SKM-1 treated with dmso at 0.1 percent for 144 hours (cell line): ENCODE results near the gene FICD.
"Not testable (repeated sequence)": the region's sequence is repeated elsewhere in the genome, so short reads cannot be mapped to it uniquely, and the experiment has no call there.

Source experiments
- DNase-seq: peaks from one replicate; lab custom pipeline; 2025; ENCODE audit not compliant: unreplicated experiment; lab: John Stamatoyannopoulos, UW

Gene FICD

DNA sequence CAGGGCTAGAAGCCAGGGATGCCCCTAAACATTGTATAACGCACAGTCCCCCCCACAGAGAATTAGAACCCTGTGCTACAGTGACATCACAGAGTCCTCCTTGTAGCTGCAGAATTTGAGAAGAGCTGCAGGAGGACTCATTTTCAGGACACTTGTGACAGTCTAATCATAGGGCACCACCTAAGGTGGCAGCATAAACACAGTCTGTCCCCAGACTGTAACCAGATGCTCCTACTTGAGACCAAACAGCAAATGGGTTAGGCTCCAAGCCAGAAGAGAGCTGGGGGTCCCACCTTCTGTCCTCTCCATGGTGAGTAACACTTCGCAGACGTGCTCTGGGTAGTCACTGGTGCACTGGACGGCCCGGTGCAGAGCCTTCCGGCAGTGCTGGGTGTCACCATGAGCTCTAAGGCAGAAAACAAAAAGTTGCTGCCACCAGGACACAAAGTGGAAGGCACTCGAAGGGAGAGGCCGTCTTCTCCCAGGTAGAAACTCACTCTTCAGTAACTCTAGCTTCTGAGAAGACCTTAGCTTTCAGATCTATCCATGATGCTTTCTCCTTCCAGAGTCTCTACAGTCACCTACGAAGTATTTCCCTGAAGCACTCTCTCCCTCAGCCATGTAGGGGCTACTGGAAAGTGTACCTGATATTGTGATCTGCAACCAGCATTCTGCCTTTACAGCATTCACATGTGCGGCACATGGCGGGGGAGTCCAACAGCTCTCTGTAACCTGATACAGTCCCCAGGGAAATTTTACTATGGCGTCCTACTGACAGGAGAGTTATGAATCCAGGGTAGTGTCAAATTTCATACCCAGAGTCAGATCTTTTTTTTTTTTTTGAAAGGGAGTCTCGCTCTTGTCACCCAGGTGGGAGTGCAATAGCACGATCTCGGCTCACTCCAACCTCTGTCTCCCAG lies 17.1 kb downstream of the FICD start:
- no peak for DNase-seq

DNA sequence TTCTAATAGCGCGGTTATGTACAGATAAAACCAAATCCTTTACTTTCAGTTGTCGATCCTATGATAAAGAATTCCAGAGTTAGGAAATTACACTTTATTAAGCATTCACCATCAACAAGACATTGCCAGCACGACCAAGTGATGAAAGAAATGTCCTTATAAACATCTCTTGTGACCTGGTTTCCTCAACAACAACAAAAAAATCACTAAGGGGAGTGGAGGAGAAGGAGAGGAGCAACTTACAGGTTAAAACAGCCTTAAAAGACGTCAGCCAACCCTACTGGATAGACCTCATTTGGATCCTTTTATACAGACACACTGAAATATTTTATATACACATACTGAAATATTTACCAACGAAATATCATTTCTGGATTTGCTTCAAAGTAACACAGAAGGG lies 23.1 kb downstream of the FICD start:
- DNase-seq: no peak

DNA sequence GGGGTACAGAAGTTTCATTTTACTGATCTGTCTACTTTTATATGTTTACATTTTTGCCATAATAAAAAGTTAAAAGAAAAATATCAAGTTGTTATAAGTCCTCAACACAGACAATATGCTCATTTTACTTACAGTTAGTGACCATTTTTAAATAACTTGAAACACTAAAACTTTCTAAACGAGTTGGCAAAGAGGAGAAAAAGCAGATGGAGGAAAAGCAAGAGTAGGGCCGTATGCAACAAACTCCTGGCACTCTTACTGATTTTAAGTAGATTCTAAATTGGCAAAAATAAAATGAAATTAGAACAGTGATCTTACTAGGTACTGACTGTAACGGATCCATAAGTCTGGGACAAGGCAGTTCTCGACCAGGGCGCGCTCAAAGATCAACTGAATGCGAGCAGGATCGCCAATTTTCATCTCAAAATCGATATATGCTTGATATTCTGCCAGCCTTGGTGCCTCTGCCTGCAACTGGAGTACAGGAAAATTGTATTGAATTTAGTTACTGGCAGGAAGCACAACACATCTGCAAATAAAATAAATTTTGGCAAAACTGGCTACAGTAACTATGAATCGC lies 23.6 kb downstream of the FICD start:
- DNase-seq: no peak

DNA sequence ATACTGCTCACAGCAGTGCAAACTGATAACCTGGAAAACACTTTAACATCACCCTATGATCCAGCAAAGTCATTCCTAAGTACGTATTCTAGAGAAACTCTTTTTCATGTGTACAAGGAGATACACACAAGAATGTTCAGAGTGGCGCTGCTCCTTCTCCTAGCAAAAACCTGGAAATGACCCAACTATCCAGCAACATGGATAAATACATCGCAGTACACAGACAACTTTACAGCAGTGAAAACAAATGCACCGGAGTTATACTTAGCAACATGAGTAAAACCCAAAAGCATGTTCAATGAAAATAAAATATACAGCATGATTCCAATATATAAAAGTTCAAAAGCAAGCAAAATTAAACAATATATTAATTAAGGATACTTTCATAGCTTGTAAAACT lies 27.2 kb downstream of the FICD start:
- no peak for DNase-seq

DNA sequence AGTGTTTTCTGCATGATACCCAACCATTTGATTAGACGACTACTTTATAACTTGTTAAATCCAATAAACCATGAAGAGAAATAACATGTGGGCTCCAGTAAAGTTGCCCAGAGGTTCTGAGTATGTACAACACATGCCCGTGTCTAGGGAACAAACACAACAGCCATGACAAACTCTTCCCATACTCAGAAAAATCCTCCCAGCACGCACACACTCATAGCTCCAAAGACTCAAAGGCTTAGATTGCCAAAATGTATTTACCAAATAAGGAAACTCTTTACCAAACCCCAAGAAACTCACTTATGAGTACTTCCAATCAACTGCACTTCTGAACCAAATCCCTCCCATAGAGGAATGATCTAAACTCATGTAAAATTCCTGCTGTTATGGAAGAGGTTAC lies 28.6 kb downstream of the FICD start:
- no peak for DNase-seq

DNA sequence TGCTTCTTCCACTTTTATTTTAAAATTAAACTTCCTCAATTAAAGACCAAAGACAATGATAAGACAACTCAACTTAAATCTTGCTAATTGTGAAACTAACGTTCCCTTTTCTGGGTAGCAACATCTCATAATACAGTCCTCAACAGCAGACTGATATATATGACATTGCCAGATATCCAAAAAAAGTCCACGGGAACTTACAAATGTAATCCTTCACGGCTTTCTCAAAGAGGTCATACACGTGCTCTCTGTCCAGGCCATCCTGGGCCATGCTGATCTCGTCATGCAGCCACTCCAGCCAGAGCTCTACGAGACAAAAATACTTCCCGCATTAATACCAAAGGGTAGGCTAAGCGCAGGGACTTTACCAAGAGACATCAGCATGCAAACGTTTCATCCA lies 32.6 kb downstream of the FICD start:
- no peak for DNase-seq

DNA sequence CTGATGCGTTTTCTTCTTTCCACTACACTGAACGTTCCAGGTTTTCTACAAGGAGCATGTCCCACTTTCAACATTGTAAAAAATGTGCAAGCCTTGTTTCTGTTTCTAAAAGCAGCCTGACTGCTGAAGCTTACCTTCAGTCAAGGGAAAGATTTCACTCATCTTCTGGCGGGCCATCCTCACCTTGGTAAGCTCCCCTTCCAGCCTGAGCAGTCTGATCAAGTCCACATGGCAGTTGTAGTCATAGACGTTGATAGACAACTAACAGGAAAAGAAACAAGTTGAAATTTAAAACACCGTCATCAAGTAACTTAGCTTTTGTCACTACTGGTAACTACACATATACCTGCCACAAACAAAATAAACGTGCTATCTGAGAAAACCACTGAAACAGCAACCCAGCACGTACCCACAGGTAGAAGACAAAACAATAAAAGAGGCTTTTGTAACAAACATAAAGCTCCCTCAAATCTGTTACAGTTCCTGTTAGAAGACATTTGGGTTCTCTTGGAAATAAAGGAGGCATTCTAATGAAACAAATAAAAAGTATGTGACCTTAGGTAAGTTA lies 34.0 kb downstream of the FICD start:
- DNase-seq: no peak

DNA sequence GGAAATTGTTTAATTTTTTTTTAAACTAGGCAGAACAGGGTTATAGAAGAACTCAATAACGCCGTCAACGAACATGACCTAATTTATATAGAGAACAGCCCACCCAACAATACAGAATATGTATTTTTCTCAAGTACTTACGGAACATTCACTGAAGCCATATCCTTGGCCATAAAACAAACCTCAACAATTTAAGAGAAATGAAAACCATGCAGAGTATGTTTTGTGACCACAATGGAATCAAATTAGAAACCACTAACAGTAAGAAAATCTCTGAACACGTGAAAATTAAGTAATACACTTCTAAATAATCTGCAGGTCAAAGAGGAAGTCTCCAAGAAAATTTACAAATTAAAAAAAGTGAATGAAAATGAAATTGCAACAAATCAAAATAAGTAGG lies 36.5 kb downstream of the FICD start:
- DNase-seq: no peak

DNA sequence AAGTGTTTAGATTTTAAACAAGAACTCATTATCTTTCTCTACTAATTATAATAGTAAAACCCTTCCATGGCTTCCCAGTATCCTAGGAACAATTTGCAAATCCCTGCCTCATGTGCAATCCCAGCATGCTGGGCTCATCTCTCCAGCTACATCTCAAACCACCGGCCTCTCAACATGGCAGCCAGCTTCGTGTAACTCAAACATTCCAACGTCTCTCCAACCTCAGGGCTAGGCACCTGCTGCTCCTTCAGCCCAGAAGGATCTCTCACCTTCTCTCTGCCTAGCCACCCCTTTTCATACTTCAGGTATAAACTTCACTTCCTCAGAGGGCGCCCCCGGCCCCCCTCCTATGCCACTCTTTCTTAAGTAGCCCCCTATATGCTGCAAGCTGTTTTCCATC lies 38.7 kb downstream of the FICD start:
- DNase-seq: no peak

DNA sequence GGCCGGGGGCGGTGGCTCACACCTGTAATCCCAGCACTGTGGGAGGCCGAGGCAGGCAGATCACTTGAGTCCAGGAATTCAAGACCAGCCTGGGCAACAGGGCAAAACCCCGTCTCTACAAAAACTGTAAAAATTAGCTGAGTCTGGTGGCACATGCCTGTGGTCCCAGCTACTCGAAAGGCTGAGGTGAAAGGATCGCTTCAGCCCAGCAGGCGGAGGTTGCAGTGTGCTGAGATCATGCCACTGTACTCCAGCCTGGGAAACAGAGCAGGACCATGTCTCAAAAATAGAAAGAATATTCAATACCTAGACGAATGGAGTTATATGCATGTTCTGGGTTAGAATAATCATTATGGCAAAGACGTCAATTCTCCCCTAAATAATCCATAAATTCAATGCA lies 40.3 kb downstream of the FICD start:
- not testable (repeated sequence) for DNase-seq

DNA sequence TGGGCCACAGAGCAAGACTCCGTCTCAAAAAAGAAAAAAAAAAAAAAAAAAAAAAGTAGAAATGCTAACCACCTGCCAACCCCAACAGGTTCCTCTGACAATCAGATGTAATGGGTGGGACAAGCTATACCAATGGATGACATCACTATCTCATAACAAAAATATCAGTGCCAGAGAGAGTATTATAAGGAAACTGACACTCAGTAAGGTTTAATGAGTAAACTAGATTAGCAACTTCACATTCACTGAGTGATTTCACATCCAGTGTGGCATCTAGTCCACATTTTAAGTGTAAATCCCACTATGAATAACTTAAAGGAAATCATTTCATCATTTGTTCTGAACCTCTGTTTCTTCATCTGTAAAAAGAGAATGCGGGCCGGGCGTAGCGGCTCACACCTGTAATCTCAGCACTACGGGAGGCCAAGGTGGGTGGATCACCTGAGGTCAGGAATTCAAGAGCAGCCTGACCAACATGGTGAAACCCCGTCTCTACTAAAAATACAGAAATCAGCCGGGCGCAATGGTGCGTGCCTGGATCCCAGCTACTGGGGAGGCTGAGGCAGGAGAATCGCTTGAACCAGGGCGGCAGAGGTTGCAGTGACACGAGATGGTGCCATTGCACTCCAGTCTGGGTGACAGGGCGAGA lies 44.1 kb downstream of the FICD start:
- no peak for DNase-seq

DNA sequence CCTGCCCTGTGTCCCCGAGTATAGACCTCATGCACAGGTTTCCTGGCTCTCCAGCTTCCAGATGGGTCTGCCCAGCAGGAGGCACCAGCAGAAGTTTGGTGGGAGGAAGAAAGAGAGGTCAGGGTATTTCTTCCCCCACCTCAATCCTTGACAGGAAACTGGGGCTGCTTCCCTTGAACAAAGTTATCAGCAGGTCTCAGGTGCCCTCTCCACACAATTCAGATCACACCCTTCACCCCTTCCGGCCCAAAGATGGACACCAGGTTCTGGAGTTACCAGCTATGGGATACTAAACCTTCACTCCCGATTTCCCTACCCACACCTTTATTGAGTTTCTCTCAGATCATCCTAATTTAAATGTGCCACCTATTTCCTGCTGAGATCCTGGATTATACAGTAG lies 44.7 kb downstream of the FICD start:
- no peak for DNase-seq

DNA sequence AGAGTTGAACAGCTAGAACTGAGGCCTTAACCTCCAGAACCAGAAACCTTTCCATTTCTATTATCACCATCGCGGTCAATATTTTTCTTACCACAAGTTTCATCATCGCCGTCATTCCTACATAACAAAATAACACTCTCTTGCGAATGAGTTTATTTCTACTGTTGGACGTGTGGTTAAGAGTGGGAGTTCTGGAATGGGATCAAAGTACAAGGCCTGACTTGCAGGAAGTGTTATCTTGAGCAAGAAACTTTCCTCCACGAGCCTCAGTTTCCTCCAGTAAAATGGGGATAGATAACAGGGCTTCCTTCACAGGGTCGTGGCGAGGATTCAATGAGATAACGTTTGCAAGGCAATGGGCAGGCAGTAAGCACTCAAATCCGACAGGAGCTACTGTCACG lies 45.2 kb downstream of the FICD start:
- no peak for DNase-seq

DNA sequence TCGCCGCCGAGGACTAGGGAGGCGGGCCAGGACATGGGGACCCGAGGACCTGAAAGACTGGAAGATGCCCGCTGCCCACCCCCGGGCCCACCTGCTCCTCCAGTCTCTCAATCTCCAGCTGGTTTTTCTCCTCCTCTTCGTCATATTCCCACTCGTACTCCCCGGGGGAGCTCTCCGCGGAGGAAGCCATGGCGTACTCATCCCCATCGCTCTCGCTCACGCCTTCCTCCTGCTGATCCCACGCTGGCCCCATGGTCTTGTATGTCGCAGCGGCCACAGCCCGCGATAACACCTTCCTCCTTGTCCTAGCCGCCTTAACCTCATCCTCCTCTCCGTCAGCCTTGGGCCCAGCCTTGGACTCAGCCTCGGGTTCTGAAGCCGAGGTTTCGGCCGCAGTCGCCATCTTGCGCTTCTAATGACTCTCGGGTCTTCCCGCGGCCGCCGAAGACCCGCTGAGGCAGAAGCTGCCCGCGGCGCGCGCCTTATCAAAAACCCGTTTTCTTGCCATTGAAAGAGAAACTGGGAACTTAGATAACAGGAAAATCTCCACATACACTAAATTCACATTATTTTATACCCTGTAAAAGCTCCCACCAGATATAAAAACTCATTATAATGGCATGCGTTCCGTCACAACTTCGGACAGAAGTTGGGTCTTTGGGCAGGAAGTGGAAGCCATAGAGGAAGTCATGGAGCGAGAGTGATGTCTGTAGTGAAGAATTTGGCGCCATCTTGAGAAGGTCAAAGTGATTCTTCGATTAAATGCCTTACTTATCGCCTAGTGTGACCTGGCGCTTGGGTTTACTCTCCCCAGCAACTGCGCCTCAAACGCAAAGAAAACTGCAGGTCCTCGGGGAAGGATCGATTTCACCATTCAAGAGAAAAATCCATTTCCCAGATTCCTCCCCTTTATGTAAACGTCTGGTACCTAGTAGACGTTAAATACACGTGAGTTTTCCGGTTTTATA lies 46.0 kb downstream of the FICD start, which contains the start of gene SART3:
Gene SART3 (minus strand): TSS at position 422 of the 968 bp plus-strand sequence. CDS start 19 bp downstream, at position 403.
- DNase-seq: peak; percentile 52

DNA sequence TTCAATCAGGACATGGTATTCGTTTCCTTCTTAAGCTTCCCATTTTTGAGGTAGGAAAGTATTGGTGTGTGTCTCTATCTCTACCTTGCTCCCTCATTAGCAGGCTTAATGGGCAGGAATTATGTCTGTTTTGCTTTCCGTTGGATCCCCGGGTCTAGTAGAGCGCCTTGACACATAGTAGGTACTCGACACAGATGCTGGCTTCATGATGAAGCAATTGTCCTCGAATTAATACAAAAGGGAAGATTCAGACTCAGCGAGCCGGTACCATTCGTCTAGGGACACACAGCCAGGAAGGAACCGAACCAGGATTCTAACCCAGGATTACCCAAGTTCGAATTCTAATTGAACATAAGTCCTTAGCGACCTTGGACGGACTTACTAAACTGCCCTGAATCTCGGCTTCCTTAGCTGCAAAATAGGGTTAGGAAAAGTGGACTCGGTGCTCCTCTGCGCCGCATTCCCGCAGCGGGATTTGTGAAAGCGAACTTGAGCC lies 46.8 kb downstream of the FICD start:
- DNase-seq: peak; percentile 25

DNA sequence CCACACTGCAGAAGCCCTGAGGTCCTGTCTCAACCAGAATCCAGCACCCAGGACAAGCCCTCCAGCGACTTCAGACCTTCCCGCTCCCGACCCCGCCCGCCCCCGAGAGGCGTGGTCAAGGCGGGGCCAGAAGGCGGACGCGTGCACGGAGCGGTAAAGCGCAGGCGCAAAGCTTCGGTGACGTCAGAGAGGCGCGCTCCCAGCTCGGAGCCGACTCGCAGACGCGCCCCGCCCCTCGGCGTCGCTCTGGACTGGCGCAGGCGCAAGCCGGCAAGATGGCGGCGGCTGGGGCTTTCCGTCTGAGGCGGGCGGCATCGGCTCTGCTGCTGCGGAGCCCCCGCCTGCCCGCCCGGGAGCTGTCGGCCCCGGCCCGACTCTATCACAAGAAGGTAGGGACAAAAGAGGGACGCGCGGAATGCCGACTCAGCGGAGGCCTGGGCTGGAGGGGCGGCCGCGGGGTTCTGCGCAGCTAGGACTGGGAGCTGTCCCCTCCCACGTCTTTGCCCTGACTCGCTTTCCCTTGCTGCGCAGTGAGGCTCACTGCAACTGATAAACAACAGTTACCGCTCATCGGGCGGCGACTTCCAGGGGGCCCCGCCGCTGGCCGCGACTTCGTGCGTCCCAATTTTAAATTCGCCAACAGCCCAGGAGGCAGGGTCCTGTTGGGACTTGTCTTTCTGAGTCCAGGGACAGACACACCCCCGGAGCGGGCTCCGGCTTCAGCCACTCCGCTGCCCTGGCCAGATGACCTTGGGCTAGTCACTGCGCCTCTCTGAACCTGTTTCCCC lies 47.5 kb downstream of the FICD start, which contains the start of gene ISCU:
Gene ISCU (plus strand): TSS at position 249 of the 788 bp plus-strand sequence. CDS start 27 bp downstream, at position 276.
- peak; percentile 69 for DNase-seq

DNA sequence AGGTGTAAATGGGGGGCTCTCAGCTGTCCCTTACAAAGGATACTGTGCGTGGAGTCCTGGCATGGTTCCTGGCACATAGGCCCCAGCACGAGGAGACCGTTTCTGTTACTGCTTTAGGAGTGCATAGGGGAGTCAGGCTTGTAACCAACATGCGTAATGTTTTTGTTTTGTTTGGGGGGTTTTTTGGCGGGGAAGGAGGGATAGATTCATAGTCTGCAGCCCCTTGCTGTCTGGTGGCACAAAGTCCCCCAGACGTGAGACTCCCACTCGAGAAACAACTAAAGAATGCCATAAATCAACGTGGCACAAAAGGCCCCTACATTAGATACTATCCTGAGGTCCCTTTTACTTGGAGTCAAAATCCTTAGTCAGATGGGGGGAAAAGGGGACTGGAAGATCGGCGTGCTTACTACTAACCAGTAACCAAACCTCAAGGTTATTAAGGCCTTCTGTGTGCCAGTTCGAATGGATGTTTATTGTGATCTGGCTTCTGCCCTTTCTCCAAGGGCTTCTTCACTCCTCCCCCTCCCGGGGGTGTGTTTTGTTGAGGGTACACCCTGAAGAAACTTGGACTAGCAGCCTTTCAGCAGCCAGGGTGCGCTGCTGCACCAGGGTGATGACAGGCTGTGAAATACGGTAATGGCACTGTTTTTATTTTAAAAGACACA lies 48.2 kb downstream of the FICD start:
- peak; percentile 54 for DNase-seq

DNA sequence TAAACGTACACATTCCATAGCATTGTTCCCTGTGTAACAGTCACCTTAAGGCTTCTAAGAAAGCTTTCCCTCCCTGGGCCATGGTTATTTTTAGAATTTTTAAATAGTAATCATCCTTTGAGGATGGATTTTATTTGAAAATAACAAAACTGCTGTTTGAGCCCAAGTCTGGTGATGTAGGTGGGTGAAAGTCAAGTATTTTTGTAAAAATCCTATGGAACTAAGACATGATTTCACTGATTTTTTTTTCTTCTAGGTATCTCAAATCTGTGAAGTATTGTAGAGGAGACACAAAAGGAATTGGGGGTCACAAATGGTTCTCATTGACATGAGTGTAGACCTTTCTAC lies 48.7 kb downstream of the FICD start:
- no peak for DNase-seq

DNA sequence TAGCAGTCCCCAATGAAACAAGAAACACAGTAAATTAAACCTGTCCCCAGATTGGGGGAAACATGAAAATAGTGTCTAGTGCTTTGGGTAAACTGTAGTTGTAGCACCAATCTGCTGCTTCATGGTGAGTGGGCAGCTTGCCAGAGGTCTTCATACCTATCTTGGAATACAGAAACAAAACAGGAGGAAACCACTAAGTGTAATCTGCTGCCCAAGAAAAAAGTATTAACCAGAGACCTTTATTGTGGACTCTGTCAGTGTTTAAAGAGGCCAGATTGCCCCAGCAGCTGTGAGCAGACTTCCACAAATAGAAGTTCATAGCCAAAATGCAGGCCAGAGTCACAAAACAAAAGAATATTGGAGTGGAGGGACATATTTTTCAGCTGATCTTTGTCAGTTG lies 49.6 kb downstream of the FICD start:
- DNase-seq: no peak
